Sciatic nerve (tissue), 2 donors: ENCODE measurements around the gene ZNF484. TPM values are rescaled to one million over a fixed set of nuclear protein-coding genes. Genes with fewer than 3 reads are reported as not detected.
A peak's percentile ranks its signal among the peaks of the same experiment; 100 is the strongest.
"Not testable (repeated sequence)": the region's sequence is repeated elsewhere in the genome, so short reads cannot be mapped to it uniquely, and the experiment has no call there.

Experiments used
- ATAC-seq: fragments of 200-7000 bp; cut with Tn5 transposase; one replicate; pipeline ENCODE4 v1.9.1; 2020; ENCODE audit warnings: mild to moderate bottlenecking, moderate library complexity
- DNase-seq: peaks from one replicate; pipeline ENCODE4 v3.0.0-alpha.2; 2020; ENCODE audit warnings: low spot score
- intact Hi-C: fragments of 100-400 bp; cut with DNase I; formaldehyde crosslinking; loops from one replicate; pipeline ENCODE4 v1.14.2; 2022
- total RNA-seq: library from RNA; stranded (reverse); fragmentation: NEBNext Ultra II Directional; extraction: Animal tissue kit (Norgen Biotek cat#: 25700); gene quantifications from one replicate; pipeline ENCODE4 v1.2.1, GENCODE V29; 2021
- donor health status: DM: no; HTN: no; CAD: no.
- donor health status: DM: no; HTN: no; CAD: no.

ZNF484 gene
- 20.1 TPM for total RNA-seq

DNA sequence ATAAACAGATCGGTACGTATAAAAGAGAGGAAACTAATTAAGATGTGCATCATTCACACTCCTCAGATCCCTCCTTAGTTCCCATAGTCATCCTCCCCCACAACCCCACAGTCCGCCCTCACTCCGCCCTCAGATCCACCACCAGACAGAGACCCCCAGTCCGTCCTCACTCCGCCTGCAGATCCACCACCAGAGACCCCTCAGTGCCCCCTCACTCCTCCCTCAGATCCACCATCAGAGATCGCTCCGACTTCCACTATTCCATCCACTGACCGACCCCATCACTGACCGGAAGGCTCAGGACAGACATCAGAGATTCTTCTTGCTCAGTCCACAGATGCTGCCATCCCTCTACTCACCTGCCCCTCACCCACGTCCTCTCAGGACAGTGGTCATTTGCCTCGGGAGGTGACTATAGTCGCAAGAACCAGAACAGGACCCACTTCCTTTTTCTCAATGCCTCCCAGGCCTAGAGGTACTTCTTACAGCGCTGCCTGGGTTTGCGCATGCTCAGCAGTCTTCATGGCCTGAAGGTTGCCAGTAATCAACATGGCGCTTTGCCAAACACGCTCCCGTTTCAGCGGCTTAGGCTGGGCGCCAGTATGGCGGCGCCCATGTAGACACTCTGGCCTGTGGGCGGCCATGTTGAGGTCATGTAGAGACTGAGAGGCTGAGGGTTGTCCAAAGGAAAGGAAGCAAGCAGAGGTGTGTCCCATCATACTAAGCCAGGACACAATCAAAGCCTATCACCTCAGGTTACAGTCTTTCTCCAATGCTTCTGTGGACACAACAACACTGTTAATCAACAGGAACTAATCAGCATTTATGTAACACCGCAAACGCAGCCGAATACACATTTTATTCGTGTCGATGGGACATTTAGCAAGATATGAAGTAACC lies at the start of gene ZNF484:
TSS of gene ZNF484 (minus strand) at position 508 of the 900 bp plus-strand sequence. CDS start 3,009 bp downstream, outside the sequence.
- ATAC-seq (peak; percentile 100), DNase-seq (peak; percentile 98)
- intact Hi-C loops = no loop called here

- DNase-seq = no peak
- no peak for ATAC-seq
- intact Hi-C loops = no loop called here
Observed at GRCh38 chr9:92920437-92920836, 42.6 kb upstream of the ZNF484 start.

GRCh38 chr9:92917176-92917800 lies 39.5 kb upstream of the ZNF484 start:
- intact Hi-C loops = no loop called here

DNA sequence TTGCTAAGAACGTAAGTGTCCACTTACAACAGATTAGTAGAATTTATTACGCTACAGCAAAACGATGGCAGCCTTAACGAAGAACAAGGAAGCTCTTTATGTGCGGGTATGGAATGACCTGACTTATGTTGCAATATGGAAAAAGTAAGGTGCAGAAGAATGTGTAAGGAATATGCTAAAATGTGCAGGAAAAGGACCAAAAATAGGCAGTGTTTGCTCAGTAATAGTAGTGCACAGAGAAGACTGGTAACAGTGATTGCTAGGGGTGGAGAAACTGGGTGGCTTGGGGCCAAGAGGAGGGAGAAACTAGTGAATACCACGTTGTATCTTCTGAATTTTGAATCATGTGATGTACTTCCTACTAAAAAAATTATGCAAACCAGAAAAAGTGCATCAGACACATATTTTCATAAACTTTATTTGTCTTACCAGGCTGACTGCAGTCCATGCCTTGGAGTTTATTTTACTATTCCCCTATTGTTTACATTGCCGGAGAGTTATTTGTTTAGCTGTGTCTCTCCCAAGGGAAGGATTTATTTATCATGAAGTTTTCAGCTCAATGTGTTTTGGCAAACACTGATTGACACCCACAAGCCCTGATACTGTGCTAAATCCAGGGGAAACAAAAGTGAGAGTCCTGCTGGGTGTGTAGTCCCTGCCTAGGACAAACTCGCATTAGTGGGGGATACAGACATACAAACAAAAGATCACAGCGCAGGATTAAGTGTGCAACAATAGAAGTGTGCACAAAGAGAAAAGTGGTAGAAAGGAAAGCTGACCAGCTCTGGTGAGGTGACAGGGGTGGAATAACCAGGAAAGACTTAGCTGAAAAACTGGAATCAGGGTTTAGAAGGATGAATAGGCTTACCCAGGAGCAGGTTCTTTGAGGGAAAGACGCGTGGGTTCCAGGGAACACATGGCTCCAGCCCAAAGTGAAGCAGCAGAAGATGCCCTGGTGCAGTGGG lies 34.0 kb upstream of the ZNF484 start:
- intact Hi-C loops = no loop called here
- DNase-seq (peak; percentile 66), ATAC-seq (peak; percentile 79)

More at GRCh38 chr9:92917176-92917800, 39.5 kb upstream of the ZNF484 start:
- DNase-seq = no peak
- no peak for ATAC-seq

DNA sequence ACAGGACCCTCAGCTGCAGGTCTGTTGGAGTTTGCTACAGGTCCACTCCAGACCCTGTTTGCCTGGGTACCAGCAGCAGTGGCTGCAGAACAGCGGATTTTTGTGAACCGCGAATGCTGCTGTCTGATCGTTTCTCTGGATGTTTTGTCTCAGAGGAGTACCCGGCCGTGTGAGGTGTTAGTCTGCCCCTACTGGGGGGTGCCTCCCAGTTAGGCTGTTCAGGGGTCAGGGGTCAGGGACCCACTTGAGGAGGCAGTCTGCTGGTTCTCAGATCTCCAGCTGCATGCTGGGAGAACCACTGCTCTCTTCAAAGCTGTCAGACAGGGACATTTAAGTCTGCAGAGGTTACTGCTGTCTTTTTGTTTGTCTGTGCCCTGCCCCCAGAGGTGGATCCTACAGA lies 27.3 kb upstream of the ZNF484 start:
- ATAC-seq, DNase-seq, intact Hi-C loops: not testable (repeated sequence)

DNA sequence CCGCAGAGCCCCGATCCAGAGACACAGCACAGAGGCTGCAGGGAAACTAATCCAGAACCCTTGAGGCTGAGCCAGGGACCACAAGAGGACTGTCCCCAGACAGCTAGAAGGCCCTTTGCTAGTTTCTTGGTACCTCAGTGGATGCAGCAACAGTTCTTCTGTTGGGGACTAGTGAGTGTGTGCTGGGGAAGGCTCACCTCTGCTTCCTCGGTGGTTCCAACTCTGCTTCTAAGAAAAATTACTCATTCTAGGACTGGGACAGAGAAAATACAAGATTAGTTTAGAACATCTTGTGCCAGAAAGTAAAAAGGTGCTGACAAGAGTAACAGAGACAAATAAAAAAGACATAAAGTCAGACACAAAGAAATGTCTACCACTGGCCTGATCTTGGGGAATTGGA lies 19.5 kb upstream of the ZNF484 start:
- ATAC-seq (no peak), DNase-seq (no peak)
- intact Hi-C loops = no loop called here

GRCh38 chr9:92895812-92896436 lies 18.1 kb upstream of the ZNF484 start:
- DNase-seq (no peak), ATAC-seq (no peak)
- intact Hi-C loops = no loop called here

GRCh38 chr9:92894711-92895362 lies 17.0 kb upstream of the ZNF484 start:
- ATAC-seq (no peak), DNase-seq (no peak)
- intact Hi-C loops = no loop called here

DNA sequence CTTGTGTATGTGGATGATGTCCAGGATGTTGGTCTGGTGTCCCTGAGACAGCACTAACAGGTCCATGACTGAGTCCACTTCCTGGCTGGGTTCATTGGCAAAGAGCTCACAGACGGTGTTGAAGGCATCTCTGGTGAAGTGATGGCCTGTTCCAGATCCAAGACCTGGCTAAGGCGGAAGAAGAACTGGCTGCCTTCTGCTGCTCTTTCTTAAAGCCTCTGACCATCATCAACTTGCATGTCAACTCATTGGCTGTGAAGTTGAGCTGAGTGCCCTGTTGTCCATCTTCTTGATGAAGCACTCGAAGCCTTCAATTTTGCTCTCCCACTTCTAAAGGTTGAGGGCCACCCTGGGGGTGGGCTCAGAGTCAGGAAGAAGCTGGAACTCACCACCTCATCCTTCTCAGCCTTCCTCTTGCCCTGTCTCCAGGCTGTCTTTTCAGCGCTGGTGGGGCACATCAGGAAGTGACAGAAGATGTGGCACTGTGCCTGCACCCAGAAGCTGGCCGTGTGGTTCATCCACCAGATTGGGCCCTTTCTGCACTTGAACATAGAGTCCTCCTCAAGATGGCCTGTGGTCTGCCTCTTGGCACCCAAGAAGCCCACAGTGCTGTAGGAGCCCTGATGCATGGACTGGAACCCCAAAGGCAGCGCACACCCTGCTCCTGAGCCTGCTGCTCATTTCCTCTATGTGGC lies 16.2 kb upstream of the ZNF484 start:
- intact Hi-C loops, DNase-seq, ATAC-seq: not testable (repeated sequence)

- DNase-seq, intact Hi-C loops, ATAC-seq: not testable (repeated sequence)
Observed at GRCh38 chr9:92892276-92892675, 14.4 kb upstream of the ZNF484 start.

- ATAC-seq (no peak), DNase-seq (no peak)
- intact Hi-C loops = no loop called here
Observed at GRCh38 chr9:92890761-92891160, 12.9 kb upstream of the ZNF484 start.

GRCh38 chr9:92887880-92888338 lies 10.1 kb upstream of the ZNF484 start:
- DNase-seq = no peak
- intact Hi-C loops = no loop called here
- ATAC-seq = no peak

DNA sequence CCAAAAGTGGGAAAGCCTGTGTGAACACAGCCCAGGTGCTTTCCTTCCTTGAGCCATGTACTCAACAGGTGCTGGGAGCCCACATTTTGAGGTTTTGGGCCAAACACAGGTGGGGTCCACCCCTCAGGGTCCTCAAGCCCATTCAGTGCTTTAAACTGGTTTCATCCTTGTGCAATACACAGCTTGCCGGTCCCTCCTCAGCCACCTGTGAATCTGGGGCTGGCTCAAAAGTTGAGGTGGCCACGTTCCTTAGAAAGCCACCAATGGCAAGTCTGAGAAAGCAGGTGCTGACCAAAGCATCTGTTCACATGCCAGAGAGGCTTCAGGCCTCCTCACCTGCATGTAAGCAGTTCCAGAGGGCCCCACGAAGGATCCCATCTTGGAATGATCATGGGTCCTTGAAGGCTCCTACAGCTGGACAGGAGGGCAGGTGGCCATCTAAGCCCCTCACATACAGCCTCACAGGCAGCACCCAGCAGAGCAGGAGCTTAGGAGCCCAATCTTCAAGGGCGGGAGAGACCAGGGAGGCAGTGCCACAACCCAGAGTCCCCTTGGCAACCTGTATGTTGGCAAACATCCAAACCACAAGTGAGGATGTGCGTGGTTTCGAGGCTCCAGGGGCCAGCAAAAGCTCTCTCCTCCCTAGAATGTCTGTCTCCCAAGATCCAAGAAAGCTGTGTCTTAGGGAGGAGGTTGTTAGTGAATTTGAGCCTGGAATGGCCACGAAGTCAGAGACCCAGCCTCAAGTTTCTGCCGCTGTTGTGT lies 9.2 kb upstream of the ZNF484 start:
- ATAC-seq, DNase-seq, intact Hi-C loops: not testable (repeated sequence)

DNA sequence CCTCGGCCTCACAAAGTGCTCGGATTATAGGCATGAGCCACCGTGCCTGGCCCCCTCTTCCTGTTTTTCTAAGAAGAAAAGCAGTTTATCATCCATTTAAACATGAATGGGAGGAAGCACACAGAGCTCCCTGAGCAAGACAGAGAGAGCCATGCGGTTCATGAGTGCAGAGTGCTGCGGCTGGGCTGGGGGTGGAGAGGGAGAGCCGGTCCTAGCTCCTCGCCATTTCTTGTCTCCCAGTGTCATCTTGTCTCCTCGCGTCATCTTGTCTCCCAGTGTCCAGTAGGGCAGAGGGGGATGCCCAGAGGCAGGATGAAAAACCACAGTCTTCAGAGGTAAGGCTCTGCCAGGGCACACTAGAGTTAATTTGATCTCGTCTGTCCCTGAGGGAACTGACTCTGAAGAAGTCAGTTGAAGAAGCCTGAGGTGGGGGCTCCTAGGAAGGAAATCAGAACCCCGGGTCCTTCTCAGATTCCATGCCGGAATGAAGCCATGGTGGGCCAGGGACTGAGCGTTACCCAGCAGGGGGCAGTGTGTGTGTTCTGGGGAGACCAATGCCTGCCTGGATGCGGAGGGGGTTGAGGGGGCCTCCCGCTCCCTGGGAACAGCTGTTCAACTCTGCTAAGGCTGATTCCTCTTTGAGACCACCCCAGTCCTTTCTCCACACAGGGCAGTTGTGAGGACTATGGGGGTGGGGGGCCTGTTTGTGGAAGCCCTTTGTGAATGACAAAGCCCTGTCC lies 6.0 kb upstream of the ZNF484 start:
- DNase-seq, intact Hi-C loops, ATAC-seq: not testable (repeated sequence)

GRCh38 chr9:92882276-92882675 lies 4.4 kb upstream of the ZNF484 start:
- ATAC-seq (no peak), DNase-seq (no peak)
- intact Hi-C loops = no loop called here

GRCh38 chr9:92875373-92875772 lies 2.5 kb downstream of the ZNF484 start:
- intact Hi-C loops = no loop called here
- DNase-seq (no peak), ATAC-seq (no peak)
